NCI-H2107 (cell line): ENCODE data around the gene NSUN3.

Experiments
- DNase-seq: peaks from one replicate; lab custom pipeline; 2025; lab: John Stamatoyannopoulos, UW

The NSUN3 gene

DNA sequence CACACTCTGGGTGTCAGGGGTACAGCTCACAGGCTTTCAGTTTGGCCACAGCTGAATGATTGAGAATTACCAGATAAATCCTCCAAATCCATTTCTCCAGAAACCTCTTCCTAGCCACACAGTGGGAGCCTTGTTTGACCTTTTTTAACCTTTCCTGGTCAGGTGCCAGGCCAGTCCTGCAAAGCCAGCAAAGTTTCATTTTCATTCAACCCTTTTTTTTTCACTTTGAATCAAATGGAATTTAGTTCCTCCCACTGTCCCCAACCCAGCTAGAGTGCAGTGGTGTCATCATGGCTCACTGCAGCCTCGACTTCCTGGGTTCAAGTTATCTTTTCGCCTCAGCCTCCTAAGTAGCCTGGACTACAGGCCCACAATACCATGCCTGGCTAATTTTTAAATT is 67.8 kb downstream of the NSUN3 start:
- no peak for DNase-seq

DNA sequence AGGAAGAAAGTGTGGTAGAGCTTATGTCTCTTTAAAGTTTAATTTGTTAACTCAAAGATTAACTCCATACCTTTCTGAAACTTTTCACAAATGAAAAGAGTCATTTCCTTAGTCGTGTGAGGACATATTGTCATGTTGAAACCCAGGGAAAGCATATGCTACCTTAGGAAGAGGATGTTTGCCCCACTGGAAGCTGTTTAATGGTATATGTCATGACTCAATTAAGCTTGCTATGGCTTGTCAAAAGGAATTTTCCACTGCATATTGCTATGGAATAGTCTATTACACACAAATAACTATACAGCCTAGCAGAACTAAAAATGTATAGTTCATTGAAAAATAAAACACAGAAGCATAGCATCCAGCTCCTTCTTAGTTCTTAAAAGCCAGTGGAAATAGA is 69.9 kb downstream of the NSUN3 start:
- DNase-seq, result no peak

DNA sequence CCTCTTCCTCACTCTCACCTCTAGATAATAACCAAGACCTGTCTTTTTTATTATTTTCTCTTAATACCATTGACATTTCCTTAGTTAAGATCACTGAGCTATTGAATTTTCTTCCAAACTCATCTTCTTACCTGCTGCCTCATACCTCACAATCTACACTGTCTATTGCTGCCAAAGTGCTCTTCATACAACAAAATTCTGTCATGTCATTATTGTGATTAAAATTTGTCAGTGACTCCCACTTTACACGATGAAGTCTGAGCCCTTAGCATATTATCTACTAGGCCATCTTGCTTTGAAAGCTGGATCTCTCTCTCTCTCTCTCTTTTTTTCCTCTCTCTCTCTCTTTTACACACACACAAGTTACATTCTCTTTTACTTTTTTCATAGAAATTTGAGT is 73.3 kb downstream of the NSUN3 start:
- no peak for DNase-seq

DNA sequence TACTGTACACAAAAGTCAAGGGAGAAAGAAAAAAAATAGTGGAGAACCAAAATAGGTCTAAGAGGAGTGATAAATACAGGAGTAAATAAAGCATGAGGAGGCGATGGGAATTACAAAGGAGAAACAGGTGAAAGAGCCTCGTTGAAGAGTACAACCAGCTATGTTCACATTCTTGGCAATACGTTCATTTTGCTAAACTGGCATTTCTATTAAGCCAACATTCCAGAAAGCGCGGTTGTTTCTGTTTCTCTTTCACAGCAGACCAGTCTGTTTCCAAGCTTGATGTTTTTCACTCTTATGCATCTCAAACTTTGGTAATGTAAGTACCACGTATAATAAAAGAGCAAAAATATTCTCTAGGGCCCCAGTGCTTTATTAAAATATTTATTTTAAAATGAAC is 74.5 kb downstream of the NSUN3 start:
- no peak for DNase-seq

DNA sequence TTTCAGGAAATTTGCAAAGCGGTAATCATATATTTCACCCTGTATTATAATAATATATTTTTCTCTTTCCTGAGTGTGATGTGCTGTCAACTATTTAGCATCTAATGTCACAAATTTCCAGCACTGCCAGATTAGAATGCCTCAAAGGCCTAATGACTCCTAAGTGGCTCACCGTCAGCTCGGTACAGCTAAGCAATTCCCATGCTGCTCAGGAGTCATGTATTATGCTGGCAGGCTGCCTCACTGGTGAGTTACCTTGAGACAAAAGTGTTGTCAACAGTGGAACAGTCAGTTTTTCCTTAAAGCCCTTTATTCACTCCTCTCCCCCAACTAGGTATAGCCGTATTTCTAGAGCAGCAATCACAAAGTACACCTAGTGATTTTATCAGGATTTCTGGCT is 83.6 kb downstream of the NSUN3 start:
- DNase-seq, result no peak

DNA sequence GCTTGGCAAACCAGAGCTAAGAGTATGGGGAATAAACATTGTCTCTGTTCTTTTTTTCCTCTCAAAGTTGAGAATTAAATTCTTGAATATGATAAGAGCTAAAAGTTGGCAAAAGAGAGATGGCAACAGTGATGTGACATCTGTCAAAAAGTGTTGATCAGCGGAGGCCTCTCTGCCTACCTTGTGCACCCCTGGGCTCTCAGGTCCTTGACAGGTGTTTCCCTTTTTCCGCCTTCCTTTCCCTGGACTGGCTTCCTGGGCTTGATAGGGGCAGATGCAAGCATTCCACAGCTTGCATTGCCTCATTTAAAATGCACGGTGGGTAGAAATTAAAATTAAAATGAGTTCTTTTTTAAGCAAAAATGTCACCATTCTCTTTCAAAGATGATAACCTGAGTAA is 84.2 kb downstream of the NSUN3 start:
- DNase-seq, result no peak

DNA sequence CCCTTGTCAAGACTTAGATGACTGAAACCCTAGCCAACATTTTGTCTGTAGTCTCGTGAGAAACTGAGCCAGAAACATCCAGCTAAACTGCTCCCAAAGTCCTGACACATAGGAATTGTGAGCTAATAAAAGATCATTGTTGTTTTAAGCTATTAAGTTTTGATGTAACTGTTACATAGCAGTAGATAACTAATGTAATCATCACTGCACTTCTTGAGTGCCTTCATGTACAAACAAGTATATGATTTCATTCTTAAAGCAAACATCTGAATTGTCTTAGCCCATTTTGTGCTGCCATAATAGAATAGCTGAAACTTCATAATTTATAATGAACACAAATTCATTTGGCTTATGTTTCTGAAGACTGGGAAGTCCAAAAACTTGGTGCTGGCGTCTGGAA is 87.3 kb downstream of the NSUN3 start:
- DNase-seq, result no peak

DNA sequence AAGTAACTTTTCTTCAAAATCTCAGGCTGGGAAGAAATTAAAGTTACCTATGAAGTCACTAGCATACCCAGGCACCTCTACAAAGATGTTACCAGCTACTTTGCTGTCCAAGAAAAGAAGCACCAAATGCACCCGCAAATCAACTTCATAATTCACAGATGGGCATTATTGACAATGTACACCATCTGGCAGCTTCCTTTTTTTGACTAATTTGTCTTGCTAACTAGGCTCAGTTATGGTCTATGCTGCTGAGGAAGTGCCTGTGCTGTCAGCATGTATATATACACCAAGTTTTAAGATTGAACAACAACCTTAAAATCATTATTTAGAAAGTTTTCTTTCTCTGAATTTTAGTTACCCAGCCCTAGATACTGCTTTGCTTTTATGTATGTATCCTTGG is 93.8 kb downstream of the NSUN3 start:
- no peak for DNase-seq

DNA sequence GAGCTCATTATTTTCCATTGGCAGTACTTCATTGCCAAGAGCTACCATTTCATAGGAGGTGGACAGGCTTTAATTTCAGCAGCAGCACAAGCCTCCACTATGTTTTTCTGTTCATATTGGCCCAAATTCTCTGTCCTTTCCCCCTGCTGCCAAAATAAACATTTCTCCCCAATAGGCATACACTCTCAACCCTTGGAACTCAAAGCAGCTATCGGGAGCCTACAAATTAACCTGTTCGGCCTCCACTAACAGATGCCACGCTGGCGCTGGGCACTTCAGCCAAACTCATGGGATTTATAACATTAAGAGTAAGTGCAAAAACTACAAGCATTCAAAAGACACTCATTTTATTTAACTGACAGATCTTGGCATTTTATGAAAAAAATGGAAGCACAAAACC is 95.7 kb downstream of the NSUN3 start:
- DNase-seq, result no peak

DNA sequence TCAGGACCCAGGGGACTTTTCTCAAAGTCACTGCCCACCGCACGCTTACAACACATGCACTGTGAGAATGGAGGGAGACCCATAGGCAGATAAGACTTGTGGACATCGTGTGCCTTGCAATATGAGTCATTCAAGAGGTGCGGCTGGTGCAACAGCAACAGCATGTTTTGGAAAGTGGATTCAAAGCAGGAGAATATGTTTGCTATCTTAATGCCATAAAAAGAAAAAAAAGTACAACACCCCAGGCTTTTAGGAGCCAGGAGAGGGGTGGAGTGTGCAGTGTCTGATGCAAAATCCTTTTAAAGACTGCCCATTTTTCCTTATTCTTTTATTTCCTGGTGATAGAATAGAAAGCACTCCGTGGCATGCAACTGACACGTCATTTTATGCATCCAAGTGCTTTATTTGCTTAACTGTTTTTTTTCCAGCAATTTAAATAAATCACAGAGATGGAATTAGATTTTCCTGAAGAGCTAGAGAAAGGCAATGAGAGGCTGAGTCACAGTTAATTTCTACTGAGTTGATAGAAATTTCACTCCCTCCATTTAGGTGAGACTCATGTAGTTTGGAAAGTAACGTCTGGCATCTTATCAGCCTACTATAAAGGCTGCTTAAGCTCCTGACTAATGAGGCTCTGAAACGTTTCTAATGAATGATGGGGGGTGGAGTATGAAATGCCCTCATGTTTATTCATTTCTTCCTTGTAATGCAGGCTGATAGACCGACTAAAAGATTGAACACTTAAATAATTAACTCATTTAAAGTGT is 96.4 kb downstream of the NSUN3 start:
- DNase-seq, result no peak

DNA sequence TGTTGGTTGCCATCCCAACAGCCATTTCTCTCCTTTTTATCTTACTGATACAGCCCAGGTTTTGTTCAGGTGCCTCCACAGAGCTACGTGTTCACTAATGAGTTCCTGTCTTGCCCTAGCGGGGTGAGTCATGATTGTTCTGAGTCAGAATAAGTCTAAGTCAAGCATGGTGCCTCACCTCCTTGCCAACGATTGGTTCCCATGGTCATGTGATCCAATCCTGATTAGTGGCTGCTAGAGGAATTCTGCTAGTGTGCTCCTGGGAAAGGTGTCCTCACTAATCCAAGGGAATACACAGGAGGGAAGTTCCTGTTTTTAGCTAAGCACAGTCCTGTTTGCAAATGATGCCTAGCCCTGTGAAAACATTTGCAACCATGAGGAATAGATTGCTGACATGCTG is 99.8 kb downstream of the NSUN3 start:
- DNase-seq, result no peak

DNA sequence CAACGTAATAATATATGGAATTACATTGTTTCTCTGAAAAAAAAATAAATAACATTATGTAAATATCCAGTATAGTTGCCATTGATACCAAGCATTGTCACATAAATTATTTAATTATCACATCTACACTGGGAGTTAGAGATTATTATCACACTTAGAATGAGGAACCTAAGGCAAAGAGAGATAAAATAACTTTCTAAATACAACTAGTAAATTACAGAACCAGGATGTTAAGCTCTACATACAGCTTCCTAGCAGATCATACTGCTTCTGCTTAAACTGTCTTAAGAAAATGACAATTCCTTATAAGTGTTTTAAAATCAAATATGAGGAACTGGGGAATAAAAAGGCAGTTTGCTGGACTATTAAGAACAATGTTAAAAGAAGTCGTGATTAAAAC is 104.5 kb downstream of the NSUN3 start:
- no peak for DNase-seq

DNA sequence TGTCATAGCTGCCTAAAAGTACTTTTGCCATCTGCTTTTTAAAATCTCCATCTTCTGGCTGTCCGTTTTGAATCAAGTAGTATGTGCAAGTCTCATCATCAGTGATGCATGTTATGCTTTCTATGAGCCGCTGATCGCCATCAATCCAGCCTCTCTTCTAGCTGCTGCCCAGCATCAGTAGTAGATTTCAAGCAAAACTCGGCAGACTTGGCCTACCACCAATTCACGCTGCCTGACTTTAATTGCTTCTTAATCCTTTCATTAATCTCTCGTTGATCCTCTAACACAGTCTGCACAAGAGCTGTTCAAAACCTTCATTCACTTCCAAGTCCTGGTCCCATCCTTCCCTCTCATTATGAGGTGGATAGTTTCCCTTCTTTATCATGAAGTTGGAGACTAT is 104.9 kb downstream of the NSUN3 start:
- DNase-seq, result no peak

DNA sequence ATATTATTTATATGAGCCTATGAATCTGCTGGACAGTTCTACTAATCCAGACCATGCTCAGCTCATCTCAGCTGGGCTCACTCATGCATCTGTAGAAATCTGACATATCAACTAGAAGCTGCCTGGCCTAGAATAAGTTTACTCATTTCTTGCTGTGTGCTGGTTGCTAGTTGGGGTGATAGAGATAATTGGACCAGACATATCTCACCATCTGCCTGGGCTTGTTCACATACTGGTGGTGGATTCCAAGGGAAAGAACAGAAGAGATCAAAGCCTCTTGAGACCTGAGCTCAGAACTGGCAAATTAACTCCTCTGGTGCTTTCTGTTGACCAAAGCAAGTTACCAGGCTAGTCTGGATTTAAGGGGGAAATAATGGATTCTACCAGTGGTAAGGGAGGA is 109.1 kb downstream of the NSUN3 start:
- DNase-seq, result no peak

DNA sequence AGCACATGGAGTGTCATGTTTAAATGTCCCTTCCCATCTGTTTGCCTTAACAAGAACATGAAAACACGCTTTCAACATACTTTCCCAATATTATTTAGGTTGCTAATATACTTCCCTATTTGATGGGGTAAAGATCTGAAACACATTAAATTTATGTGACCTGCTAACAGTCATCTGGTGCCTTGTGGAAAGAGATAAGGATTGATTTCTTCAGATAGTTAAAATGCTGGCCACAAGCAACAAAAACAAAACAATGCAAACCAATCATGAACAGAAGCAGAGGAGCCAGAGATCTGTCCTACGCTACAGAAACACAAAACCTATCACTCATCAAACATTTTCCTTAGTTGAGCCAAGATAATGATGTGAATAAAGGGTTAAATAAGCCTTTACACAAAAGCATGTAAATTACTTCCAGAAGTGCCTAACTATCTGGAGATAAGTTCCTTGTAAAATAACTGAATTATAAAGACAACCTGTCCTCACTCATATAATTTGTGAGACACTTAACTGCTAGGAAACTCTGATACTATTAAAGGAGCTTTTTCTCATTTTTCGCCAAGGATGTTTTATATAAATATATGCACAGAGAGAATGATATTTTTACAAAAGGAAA is 109.9 kb downstream of the NSUN3 start:
- no peak for DNase-seq

DNA sequence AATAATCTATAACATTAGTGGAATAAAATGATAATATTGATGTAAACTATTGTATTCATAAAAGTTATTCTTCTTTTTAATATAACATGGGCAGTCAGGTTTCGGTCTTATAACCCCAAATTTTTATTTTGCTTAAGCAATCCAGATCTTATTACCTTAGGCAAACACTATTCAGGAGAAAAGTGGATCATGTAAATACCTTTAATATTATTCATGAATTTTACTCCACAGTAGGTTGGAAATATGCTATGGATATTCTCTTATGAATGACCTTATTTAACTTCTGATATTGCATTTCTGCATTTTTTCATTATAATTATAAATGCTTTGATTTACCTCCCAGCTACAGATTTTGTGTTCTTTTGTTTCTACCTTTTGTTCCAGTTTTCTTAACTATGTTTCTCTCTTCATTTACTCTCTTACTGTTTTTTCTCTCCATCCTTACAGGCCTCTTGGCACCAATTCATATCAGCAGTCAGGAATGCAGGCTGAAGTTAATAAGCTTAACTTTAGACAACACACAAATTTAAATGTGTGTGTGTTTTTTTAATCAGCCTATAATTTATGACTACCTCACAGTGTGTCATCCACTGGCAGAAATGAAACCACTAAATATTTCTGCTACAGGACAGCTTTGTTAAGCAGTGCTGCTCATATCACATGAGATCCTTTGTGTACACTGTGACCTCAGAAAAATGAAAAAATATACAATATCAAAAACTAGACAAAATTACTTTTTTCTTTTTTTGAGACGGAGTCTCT is 111.0 kb downstream of the NSUN3 start:
- no peak for DNase-seq

DNA sequence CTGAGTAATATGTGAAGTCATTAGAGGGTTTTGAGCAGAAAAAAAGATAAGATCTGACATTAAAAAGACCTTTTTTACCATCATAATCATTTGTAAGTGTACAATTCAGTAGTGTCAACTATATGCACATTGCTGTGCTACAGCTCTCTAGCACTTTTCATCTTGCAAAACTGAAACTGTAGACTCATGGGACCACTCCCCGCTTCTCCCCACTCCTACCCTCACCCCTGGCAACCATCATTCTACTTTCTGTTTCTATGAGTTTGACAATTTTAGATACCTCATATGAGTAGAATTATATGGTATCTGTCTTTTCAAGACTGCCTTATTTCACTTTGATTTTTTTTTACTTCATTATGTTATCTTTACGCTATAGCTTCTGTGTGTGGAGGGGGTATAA is 112.8 kb downstream of the NSUN3 start:
- no peak for DNase-seq

DNA sequence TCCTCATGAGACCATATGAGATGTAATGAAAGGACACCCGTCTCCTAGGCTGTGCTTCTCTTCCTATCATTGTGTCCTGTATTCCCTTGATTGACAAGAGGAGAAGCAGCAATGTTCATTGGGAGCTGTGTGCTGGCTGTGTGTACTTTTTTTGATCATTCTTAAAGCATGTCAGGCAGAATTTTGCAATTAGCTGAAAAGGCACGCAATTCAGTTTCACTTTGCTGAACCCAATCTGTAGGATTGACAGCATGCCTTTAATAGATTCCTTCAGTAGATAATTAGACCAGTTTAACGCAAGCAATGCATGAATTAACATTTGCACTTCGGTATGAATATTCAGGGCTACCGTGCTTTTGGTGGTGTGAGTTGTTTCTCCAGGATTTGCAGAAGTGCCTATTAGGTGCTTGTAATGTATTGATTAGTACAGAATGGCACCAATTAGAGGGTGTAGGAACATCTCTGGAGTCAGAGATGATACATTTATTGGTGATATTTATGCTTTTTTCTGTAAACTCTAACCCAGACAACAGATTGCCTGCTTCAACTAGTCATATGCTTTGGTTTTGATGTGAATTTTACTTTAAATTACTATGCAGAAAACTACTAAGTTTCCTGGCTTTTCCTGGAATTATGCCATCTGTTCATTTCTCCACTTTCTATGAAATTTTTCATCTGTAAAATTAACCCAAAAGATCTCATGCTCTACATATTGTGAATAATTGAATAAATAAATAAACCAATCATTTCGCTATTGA is 114.3 kb downstream of the NSUN3 start:
- DNase-seq, result no peak
